Gastrocnemius medialis (tissue), 4 donors: ENCODE measurements around the gene COL20A1.

ENCODE experiments used
- POLR2A ChIP-seq, 2 donors: fragments of 450-650 bp; IDR thresholded peaks; one replicate each; pipeline ENCODE4 v1.6.1; 2017; ENCODE audit warnings: antibody characterized with exemption in 2 of 2, mild to moderate bottlenecking in 2 of 2, moderate library complexity in 2 of 2
- TF ChIP-seq, protein P1 (sequence below), 5 experiments: fragments of 450-650 bp in 3 of 5; fragments of 200-600 bp in 2 of 5; sonication (generic) in 2 of 5; IDR thresholded peaks in 4 of 5; conservative IDR thresholded peaks in 1 of 5; 1 replicate in 4 of 5; 2 replicates in 1 of 5; pipeline ENCODE4 v1.5.1; 2016 to 2019; ENCODE audit warnings: antibody characterized with exemption in 5 of 5, mild to moderate bottlenecking in 3 of 5, moderate library complexity in 3 of 5

DNA sequence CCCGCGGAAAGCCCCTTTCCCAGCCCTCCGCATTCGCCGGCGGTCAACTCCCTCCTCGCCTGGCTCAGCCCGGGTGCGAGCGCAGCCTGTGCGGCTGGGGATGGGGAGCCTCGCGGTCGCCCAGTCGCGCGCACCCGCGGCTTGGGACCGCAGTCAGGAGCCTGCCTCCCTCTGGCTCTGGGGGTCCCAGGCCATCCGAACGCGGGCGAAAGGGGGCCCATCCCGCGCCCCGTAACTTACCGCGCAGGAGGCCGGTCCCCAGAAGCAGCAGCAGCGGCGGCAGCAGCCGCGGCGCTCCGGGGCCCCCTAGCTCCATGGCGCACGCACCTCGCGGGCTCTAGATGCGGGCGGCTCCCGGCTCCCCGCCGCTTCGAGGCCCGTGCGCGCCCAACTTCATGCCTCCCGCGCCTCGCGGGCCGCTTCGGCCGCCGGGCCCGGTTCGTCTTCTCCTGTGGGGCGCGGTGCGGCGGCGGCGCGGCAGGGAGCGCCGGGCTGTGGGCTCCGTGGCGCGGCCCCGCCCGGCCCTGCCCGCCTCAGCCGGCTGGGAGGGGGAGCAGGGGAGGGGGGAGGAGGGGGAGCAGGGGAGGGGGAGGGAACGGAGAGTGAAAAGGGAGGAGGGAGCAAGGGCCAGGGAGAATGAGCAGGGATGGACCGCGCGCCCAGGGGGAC lies 68.0 kb downstream of the COL20A1 start, which contains the start of gene CHRNA4:
- TF ChIP-seq, protein P1, sequence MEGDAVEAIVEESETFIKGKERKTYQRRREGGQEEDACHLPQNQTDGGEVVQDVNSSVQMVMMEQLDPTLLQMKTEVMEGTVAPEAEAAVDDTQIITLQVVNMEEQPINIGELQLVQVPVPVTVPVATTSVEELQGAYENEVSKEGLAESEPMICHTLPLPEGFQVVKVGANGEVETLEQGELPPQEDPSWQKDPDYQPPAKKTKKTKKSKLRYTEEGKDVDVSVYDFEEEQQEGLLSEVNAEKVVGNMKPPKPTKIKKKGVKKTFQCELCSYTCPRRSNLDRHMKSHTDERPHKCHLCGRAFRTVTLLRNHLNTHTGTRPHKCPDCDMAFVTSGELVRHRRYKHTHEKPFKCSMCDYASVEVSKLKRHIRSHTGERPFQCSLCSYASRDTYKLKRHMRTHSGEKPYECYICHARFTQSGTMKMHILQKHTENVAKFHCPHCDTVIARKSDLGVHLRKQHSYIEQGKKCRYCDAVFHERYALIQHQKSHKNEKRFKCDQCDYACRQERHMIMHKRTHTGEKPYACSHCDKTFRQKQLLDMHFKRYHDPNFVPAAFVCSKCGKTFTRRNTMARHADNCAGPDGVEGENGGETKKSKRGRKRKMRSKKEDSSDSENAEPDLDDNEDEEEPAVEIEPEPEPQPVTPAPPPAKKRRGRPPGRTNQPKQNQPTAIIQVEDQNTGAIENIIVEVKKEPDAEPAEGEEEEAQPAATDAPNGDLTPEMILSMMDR (IDR thresholded peaks at IDR 0.05 in 4 of 5, conservative IDR thresholded peaks at IDR 0.05 in 1 of 5), result no peak
- TF ChIP-seq POLR2A (IDR thresholded peaks at IDR 0.05), result no peak
